HG02970 (cell line): ENCODE results near the gene LMF2.

ENCODE experiments used
- ATAC-seq: cut with Tn5 transposase; IDR thresholded peaks from one replicate; pipeline ENCODE4 v1.9.1; 2021; ENCODE audit warnings: mild to moderate bottlenecking, moderate library complexity, moderate number of reproducible peaks; ENCODE audit not compliant: unreplicated experiment, low FRiP score

The LMF2 gene

GRCh38 chr22:50505276-50505775 lies 2.2 kb downstream of the LMF2 start:
- ATAC-seq, result no peak

DNA sequence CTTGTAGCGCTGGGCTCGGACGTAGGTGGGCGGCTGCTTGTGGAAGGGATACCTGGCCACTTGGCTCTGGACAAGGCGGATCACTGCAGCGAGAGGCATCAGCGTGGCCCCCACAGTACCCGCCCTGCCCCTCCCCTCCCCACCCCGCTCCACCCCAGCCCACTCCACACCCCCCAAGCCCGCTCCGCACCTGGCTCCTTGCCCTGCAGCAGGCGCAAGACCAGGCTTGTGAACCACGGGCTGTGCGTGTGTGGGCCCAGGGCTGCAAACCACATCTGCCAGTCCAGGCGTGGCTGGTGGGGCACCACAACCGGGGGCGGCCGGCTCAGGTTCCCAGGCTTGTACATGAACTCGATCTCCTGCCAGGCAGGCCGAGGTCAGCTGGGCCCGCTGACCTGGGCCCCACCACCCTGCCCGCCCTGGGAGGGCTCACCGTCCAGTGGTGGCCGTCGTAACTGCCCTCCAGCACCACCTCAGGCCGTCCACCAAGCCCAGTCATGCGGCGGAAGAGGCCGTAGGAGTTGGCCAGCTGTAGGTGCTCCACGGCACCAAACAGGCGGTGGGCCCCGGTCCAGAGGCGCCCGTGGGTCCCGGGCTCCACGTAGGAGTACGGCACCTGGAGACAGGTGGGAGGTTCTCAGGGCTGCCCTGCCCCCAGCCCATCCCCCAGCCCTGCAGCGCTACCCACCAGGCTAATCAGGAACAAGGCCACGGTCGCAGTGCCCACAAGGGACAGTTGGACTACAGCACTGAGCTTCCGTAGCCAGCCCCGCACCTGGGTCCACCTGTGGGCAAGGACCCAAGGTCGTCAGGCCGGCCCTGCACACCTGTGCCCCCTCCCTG lies 2.9 kb downstream of the LMF2 start:
- ATAC-seq, result no peak

- ATAC-seq, result no peak
Measured at GRCh38 chr22:50503475-50504145, 3.9 kb downstream of the LMF2 start.

DNA sequence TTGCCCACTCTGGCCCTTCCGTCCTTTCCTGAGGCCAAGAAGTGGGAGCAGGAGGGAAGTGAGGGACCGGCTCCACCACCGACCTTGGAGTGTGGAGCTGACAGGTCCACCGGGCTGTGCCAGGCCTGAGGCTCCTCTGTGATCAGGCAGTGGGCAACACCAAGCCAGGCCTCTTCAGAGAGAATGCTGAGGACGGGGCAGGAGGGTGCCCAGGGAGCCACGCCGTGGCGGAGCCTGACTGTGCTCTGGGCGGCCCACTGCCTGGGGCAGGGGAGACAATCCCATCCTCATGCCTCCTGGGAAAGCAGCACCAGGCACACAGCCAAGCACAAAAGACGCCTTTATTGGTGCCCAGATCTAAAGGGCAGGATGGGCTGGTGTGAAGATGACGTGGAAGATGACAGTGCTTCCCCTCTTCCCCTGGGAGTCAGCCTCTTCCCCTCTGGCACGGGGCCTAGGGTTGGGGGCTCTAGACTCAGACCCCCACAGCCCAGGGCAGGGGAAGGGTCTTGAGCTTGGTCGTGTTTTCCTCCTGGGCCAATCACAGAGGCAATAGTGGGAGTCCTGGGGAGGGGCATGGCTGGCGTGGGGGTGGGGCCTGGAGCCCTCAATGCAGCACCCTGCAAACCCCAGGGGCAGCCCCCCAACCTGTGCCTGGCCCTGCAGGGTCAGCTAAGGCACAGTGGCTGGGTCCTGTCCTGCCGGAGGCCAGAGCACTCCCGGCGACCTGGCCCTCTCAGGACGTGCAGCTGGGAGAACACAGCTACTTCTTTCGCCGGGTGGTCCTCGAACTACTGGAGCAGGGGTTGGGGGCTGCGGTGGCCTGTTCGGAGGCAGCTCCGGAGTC lies 4.7 kb downstream of the LMF2 start:
- no peak for ATAC-seq

GRCh38 chr22:50502096-50502495 lies 5.4 kb downstream of the LMF2 start:
- ATAC-seq, result no peak

DNA sequence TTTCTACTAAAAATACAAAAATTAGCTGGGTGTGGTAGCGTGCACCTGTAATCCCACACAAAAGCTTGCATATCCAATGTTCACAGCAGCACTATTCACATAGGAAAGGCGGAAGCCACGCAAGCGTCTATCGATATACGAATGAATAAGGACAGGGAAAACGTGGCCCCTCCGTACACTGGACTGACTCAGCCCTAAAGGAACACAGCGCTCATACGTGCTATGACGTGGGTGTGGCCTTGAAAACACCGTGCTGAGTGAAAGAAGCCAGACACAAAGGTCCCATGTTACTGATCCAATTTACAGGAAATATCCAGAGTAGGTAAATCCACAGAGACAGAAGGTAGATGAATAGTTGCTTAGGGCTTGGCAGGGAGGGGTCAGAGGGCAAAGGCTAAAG lies 7.0 kb downstream of the LMF2 start:
- no peak for ATAC-seq

GRCh38 chr22:50498322-50498890 lies 9.1 kb downstream of the LMF2 start:
- ATAC-seq, result no peak

- no peak for ATAC-seq
Measured at GRCh38 chr22:50497093-50497492, 10.4 kb downstream of the LMF2 start.

- ATAC-seq, result no peak
Measured at GRCh38 chr22:50490531-50491308, 16.8 kb downstream of the LMF2 start.

- no peak for ATAC-seq
Measured at GRCh38 chr22:50489363-50490243, 17.9 kb downstream of the LMF2 start.

- no peak for ATAC-seq
Measured at GRCh38 chr22:50488886-50489285, 18.6 kb downstream of the LMF2 start.

- no peak for ATAC-seq
Measured at GRCh38 chr22:50488006-50488677, 19.4 kb downstream of the LMF2 start.

GRCh38 chr22:50487290-50488005 lies 20.1 kb downstream of the LMF2 start:
- ATAC-seq, result no peak

- no peak for ATAC-seq
Measured at GRCh38 chr22:50486561-50487289, 20.8 kb downstream of the LMF2 start, which contains the start of gene MIOX. Gene MIOX, plus strand, starts transcription at chr22:50486859. Its CDS starts 39 bp downstream, at chr22:50486898.

DNA sequence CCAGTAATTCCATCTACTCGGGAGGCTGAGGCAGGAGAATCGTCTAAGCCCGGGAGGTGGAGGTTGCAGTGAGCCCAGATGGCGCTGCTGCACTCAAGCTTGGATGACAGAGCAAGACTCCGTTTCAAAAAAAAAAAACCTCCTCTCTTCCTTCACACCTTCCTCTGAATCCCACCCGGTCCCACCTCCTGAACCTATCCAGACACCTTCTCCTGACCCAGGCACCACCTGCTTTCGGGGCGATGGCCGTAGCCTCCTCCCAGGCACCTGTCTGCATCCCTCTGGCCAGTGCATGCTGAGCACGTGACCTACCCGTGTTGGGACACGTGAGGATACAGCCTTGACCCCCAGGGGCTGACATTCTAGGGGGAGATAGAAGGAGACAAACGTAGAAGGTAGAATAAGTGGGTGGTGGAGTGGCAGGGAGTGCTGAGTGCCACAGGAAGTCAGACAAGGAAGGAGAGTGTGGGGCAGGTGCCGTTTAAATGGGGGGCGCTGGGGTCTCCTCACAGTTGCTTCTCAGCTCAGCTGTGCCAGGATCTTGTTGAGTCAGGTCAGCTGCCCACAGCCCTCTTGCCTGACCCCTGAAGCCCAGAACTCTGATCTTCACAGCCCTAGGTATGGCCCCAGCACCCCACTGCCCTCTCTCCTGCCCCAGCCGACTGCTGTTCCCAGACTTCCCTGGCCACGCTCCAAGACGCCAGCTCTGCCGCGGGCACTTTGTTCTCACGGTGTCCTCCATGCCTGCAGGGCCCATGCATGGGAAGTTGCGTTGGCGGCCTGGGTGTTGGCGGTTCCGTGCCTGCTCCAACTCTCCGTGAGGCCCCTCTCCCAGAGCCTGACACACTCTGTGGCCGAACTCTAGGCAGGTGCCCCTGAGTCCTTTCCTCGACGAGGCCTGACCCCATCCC lies 22.0 kb downstream of the LMF2 start:
- no peak for ATAC-seq
